Measurements from ENCODE around the gene SOX5. TPM values are rescaled to one million over a fixed set of nuclear protein-coding genes. Genes with fewer than 3 reads are reported as not detected.

Gene SOX5
- total RNA-seq, 1 experiment from 2014 or later = 3.1 TPM

DNA sequence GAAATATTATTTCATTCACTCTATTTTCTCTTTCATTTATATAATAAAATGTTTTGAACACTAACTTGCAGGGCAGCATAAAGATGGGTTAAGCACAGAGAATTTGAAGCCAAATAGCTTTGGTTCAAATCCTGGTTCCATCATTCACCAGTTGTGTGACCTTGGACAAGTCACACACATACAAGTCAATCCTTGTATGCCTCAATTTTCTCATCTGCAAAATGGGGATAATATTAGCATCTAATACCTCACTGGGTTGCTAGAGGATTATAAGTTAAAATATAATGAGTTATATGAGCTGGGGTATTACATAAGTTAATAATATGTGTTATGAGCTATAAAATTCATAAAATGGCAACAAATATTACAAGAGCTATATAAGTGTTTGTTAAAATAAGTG is 94.9 kb downstream of the SOX5 start:
- H2BK12ac ChIP-seq (ENCODE audit: insufficient read length, low read depth, low read length) = no peak overlapping the region
- H2BK15ac ChIP-seq (ENCODE audit: low read depth, low read length) = no peak overlapping the region
- no peak for DNase-seq
- no peak overlapping the region for H3T11ph ChIP-seq (ENCODE audit: low read length)
- no peak overlapping the region for H3K4me3 Mint-ChIP-seq
- no peak overlapping the region for H4K91ac ChIP-seq (ENCODE audit: insufficient read length, low read depth, low read length)
- H3K18ac ChIP-seq (ENCODE audit: insufficient read length, low read depth, low read length) = no peak overlapping the region
- H3K4ac ChIP-seq (ENCODE audit: low read depth, low read length) = no peak overlapping the region
- H3K9me3 ChIP-seq (ENCODE audit: control insufficient read depth, low read depth, low read length) = no peaks in the 10 kb centered on the region
- no peak overlapping the region for H4K5ac ChIP-seq (ENCODE audit: insufficient read length, low read depth, low read length)
- peaks cover 2 to 15% (median 9%) of the 10 kb centered on the region in 3 experiments; a peak in 6 of 7 replicates for H3K36me3 Mint-ChIP-seq (ENCODE audit: insufficient read depth in 1 of 3, low read depth in 3 of 3)
- H3K9me3 Mint-ChIP-seq = peaks cover 6 to 15% of the 10 kb centered on the region in 2 experiments
- H2BK120ac ChIP-seq (ENCODE audit: low read depth, low read length, poor library complexity, severe bottlenecking) = no peak overlapping the region
- no peak overlapping the region for H3K27ac Mint-ChIP-seq
- H3K79me1 ChIP-seq (ENCODE audit: insufficient read depth, low read depth, low read length, poor library complexity, severe bottlenecking) = no peaks in the 10 kb centered on the region
- no peak overlapping the region for H2AK5ac ChIP-seq (ENCODE audit: insufficient read length, low read length)
- no peak overlapping the region for H4K8ac ChIP-seq (replicated peaks; ENCODE audit: insufficient read length, low read depth, low read length)
- TF ChIP-seq, protein P1, sequence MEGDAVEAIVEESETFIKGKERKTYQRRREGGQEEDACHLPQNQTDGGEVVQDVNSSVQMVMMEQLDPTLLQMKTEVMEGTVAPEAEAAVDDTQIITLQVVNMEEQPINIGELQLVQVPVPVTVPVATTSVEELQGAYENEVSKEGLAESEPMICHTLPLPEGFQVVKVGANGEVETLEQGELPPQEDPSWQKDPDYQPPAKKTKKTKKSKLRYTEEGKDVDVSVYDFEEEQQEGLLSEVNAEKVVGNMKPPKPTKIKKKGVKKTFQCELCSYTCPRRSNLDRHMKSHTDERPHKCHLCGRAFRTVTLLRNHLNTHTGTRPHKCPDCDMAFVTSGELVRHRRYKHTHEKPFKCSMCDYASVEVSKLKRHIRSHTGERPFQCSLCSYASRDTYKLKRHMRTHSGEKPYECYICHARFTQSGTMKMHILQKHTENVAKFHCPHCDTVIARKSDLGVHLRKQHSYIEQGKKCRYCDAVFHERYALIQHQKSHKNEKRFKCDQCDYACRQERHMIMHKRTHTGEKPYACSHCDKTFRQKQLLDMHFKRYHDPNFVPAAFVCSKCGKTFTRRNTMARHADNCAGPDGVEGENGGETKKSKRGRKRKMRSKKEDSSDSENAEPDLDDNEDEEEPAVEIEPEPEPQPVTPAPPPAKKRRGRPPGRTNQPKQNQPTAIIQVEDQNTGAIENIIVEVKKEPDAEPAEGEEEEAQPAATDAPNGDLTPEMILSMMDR (conservative IDR thresholded peaks at IDR 0.05) = no peak
- no peak overlapping the region for H3K23ac ChIP-seq (ENCODE audit: insufficient read length, low read depth, low read length)
- no peak overlapping the region for H2AFZ ChIP-seq (ENCODE audit: low read length)
- H3K27ac ChIP-seq (ENCODE audit: insufficient read length, low read depth, low read length) = no peak overlapping the region
- no peaks in the 10 kb centered on the region for H3K27me3 ChIP-seq (ENCODE audit: insufficient read depth, low read length)
- H3K23me2 ChIP-seq (ENCODE audit: insufficient read length, low read depth, low read length, poor library complexity, severe bottlenecking) = no peaks in the 10 kb centered on the region
- H2BK5ac ChIP-seq (ENCODE audit: insufficient read length, low read length) = no peak overlapping the region
- no peak overlapping the region for H3K56ac ChIP-seq (ENCODE audit: insufficient read length, low read depth, low read length)
- no peaks in the 10 kb centered on the region for H3K79me2 ChIP-seq (ENCODE audit: insufficient read depth, low read length)
- no peaks in the 10 kb centered on the region for H3K4me1 ChIP-seq (ENCODE audit: insufficient read depth, low read length)
- H3K4me1 Mint-ChIP-seq = peaks cover 0 to 3% of the 10 kb centered on the region in 2 experiments; a peak in 2 of 4 replicates
- H4K20me1 ChIP-seq (ENCODE audit: control insufficient read depth, insufficient read depth, insufficient read length) = no peaks in the 10 kb centered on the region
- H3K9ac ChIP-seq (ENCODE audit: extremely low read depth, insufficient read length, low read length) = no peak overlapping the region
- no peak overlapping the region for H3K4me2 ChIP-seq (ENCODE audit: insufficient read depth, insufficient read length, low read length)
- no peaks in the 10 kb centered on the region for H3K27me3 Mint-ChIP-seq (ENCODE audit: low read depth)
- H3K14ac ChIP-seq (ENCODE audit: insufficient read depth, low read length) = no peak overlapping the region
- H2BK20ac ChIP-seq (ENCODE audit: low read depth, low read length, poor library complexity, severe bottlenecking) = no peak overlapping the region

Data from H9 (cell line).